Measurements from ENCODE around the gene COPA. TPM values are rescaled to one million over a fixed set of nuclear protein-coding genes. Genes with fewer than 3 reads are reported as not detected.

The COPA gene
- total and polyA plus RNA-seq, 12 donors, result 58.4 to 209 (median 134) TPM

- DNase-seq, result no peak
- WGBS, 4 donors, result 85 to 90% (median 89%) methylated on average over 7 of the region's 7 CpGs
These were observed 42.9 kb downstream of the COPA start for GRCh38 chr1:160300173-160300572.

GRCh38 chr1:160296036-160296435, 47.0 kb downstream of the COPA start:
- Histone ChIP-seq H3K36me3 (replicated peaks in 1 of 2) (peaks cover 0 to 97% of the 10 kb centered on the region in 2 donors), H3K27ac (no peak overlapping the region), H3K4me3 (no peak overlapping the region), H3K4me1 (replicated peaks in 1 of 2) (peaks cover 0 to 6% of the 10 kb centered on the region in 2 donors), H3K27me3 (no peaks in the 10 kb centered on the region), H3K9me3 (replicated peaks in 1 of 3) (no peaks in the 10 kb centered on the region)
- TF ChIP-seq CTCF (IDR thresholded peaks at IDR 0.05) (no peak), POLR2A (IDR thresholded peaks at IDR 0.05) (no peak)
- intact Hi-C loops (cut with DNase I), result loop anchor here in 1 of 2 donors (5.0 kb wide), 1 partner anchor 36 kb away; no protein-coding TSS in a partner anchor
- 88 to 100% (median 93%) methylated on average over 1 of the region's 1 CpG for WGBS, 4 donors
- DNase-seq, result no peak

More at GRCh38 chr1:160300173-160300572, 42.9 kb downstream of the COPA start:
- TF ChIP-seq CTCF (IDR thresholded peaks at IDR 0.05) (no peak), POLR2A (IDR thresholded peaks at IDR 0.05) (no peak)
- Histone ChIP-seq H3K9me3 (replicated peaks in 1 of 3) (no peaks in the 10 kb centered on the region), H3K27me3 (no peaks in the 10 kb centered on the region), H3K4me1 (replicated peaks in 1 of 2) (no peaks in the 10 kb centered on the region), H3K36me3 (replicated peaks in 1 of 2) (peaks cover 0 to 89% of the 10 kb centered on the region in 2 donors), H3K4me3 (no peak overlapping the region), H3K27ac (no peak overlapping the region)
- intact Hi-C loops (cut with DNase I), result no loop called here

- Histone ChIP-seq H3K27me3 (no peaks in the 10 kb centered on the region), H3K9me3 (replicated peaks in 1 of 3) (no peaks in the 10 kb centered on the region), H3K36me3 (replicated peaks in 1 of 2) (peaks cover 0 to 99% of the 10 kb centered on the region in 2 donors), H3K4me3 (no peak overlapping the region), H3K4me1 (replicated peaks in 1 of 2) (peaks cover 0 to 6% of the 10 kb centered on the region in 2 donors), H3K27ac (peak overlapping the region in 2 of 5 donors; percentile 41 to 67)
- peak; percentile 31 to 80 (median 61) for DNase-seq
- TF ChIP-seq POLR2A (IDR thresholded peaks at IDR 0.05) (no peak), CTCF (IDR thresholded peaks at IDR 0.05) (no peak)
- intact Hi-C loops (cut with DNase I), result loop anchor here (5.0 kb wide), 1 partner anchor 101 kb away; the partner anchor contains the start of gene CASQ1 (in 2 of the 2)
- 60 to 74% (median 64%) methylated on average over 8 of the region's 8 CpGs for WGBS, 4 donors
These were observed 49.8 kb downstream of the COPA start for GRCh38 chr1:160293020-160293968.
